Keratinocyte (primary cell): ENCODE data around the gene PSMC6. TPM values are rescaled to one million over a fixed set of nuclear protein-coding genes. Genes with fewer than 3 reads are reported as not detected.

ENCODE experiments used
- DNase-seq: peaks from one replicate; pipeline ENCODE4 v3.0.0-alpha.2; 2011; ENCODE audit warnings: low read depth, missing footprints, low spot score
- FAIRE-seq: peaks from 2 replicates; lab custom pipeline; 2011; peaks lifted over from hg19 to GRCh38; lab: Jason Lieb, UNC
- H2AFZ ChIP-seq: 2 replicates; pipeline ENCODE4 v1.6.0; 2012; ENCODE audit warnings: low read length, control low read depth, inconsistent platforms; ENCODE audit not compliant: control insufficient read depth
- H3K27ac ChIP-seq: 2 replicates; pipeline ENCODE4 v1.5.1; 2011; ENCODE audit warnings: low read length; ENCODE audit not compliant: control insufficient read depth, insufficient read depth
- H3K27me3 ChIP-seq: 3 replicates; pipeline ENCODE4 v1.6.0; 2011; ENCODE audit warnings: low read length; ENCODE audit not compliant: control insufficient read depth, insufficient read depth; ENCODE audit errors: extremely low read depth
- H3K36me3 ChIP-seq, 2 experiments: 2 replicates in 1 of 2; 3 replicates in 1 of 2; pipeline ENCODE4 v1.5.1; 2011; ENCODE audit warnings: low read length in 2 of 2, mild to moderate bottlenecking in 1 of 2; ENCODE audit not compliant: control insufficient read depth in 2 of 2, insufficient read depth in 2 of 2; ENCODE audit errors: extremely low read depth in 1 of 2
- H3K4me1 ChIP-seq: 3 replicates; pipeline ENCODE4 v1.5.1; 2011; ENCODE audit warnings: low read length; ENCODE audit not compliant: control insufficient read depth, insufficient read depth; ENCODE audit errors: extremely low read depth
- H3K4me2 ChIP-seq: 3 replicates; pipeline ENCODE4 v1.6.0; 2011; ENCODE audit warnings: low read depth, low read length; ENCODE audit not compliant: control insufficient read depth, insufficient read depth; ENCODE audit errors: extremely low read depth
- H3K4me3 ChIP-seq, 3 experiments: fragments of 200-600 bp in 1 of 3; sonication (generic) in 1 of 3; 2 replicates in 2 of 3; 3 replicates in 1 of 3; pipeline ENCODE4 v1.5.1; 2011 to 2016; ENCODE audit warnings: low read length in 3 of 3, mild to moderate bottlenecking in 3 of 3, control low read depth in 2 of 3, inconsistent platforms in 1 of 3, low read depth in 1 of 3, mixed read lengths in 1 of 3, mixed run types in 1 of 3, moderate library complexity in 1 of 3; ENCODE audit not compliant: control insufficient read depth in 2 of 3, insufficient read depth in 2 of 3; ENCODE audit errors: extremely low read depth in 1 of 3
- H3K79me2 ChIP-seq: 2 replicates; pipeline ENCODE4 v1.6.0; 2012; ENCODE audit warnings: low read length; ENCODE audit not compliant: control insufficient read depth, insufficient read depth
- H3K9ac ChIP-seq: 3 replicates; pipeline ENCODE4 v1.6.0; 2011; ENCODE audit warnings: low read length; ENCODE audit not compliant: control insufficient read depth, insufficient read depth; ENCODE audit errors: extremely low read depth
- H3K9me1 ChIP-seq: 3 replicates; pipeline ENCODE4 v1.6.0; 2011; ENCODE audit warnings: low read length; ENCODE audit not compliant: control insufficient read depth, insufficient read depth; ENCODE audit errors: extremely low read depth
- H3K9me3 ChIP-seq: 2 replicates; pipeline ENCODE4 v1.5.1; 2012; ENCODE audit warnings: low read depth, low read length; ENCODE audit not compliant: control insufficient read depth
- H4K20me1 ChIP-seq: 3 replicates; pipeline ENCODE4 v1.6.0; 2011; ENCODE audit warnings: low read length; ENCODE audit not compliant: control insufficient read depth, insufficient read depth; ENCODE audit errors: extremely low read depth
- EZH2 ChIP-seq: IDR thresholded peaks from one replicate; pipeline ENCODE4 v1.6.1; 2012; ENCODE audit warnings: inconsistent platforms, mild to moderate bottlenecking, low read length, moderate library complexity
- dilution Hi-C: fragments of 300-500 bp; cut with MboI; formaldehyde crosslinking; loops from one replicate; pipeline ENCODE4 v1.7.0; 2020; ENCODE audit warnings: low sequenced_read_pairs; ENCODE audit not compliant: extremely low pct_ligation_motif_present
- polyA plus RNA-seq, 5 experiments: library from polyadenylated mRNA; depleted of rRNA in 3 of 5; stranded (reverse) in 3 of 5; stranded (forward) in 1 of 5; unstranded in 1 of 5; fragments of >200 nt; gene quantifications; 1 replicate in 1 of 5; 2 replicates in 3 of 5; 3 replicates in 1 of 5; pipeline versions ENCODE4 v1.2.1 to v1.2.3, GENCODE V29; 2011 to 2012; ENCODE audit warnings: missing spikeins in 2 of 5, low read depth in 1 of 5, low replicate concordance in 1 of 5
- TF ChIP-seq, protein P1 (sequence below), 3 experiments: IDR thresholded peaks in 1 of 3; conservative IDR thresholded peaks in 1 of 3; optimal IDR thresholded peaks in 1 of 3; 2 replicates in 2 of 3; 3 replicates in 1 of 3; pipeline versions ENCODE3 to v1.5.1; 2011; ENCODE audit warnings: low read length in 3 of 3, mild to moderate bottlenecking in 3 of 3, moderate library complexity in 2 of 3, control low read depth in 1 of 3, inconsistent platforms in 1 of 3; ENCODE audit not compliant: insufficient read depth in 2 of 3; ENCODE audit errors: extremely low read depth in 1 of 3

Gene PSMC6
- polyA plus RNA-seq, 1 donor (not counting 4 experiments of a cell fraction or from before 2014, with no cell fraction given), result 152 TPM

DNA sequence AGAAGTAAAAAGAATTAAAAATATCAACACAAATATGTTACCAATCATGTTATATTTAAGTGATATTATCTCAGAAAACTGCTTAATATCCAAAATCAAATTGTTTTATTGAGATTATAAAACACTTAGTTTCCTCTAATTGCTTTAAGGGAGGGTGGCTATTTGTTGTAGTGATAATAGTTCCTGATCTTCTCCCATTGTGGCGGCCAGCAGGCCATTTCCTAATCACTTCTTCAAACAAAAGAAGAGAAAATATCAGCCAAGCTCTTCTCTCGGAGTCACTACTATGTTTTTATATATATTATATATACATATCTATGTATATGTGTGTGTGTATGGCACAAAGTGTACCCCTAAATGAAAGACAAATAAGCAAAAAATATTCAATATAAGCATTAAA is 43.1 kb upstream of the PSMC6 start:
- Histone ChIP-seq H3K9me3 (no peaks in the 10 kb centered on the region), H2AFZ (no peak overlapping the region), H3K4me1 (no peaks in the 10 kb centered on the region), H3K27ac (no peak overlapping the region), H3K27me3 (no peaks in the 10 kb centered on the region), H3K36me3 (peaks cover 3 to 15% of the 10 kb centered on the region in 2 experiments), H3K4me2 (no peak overlapping the region), H3K9me1 (no peaks in the 10 kb centered on the region), H4K20me1 (no peaks in the 10 kb centered on the region), H3K79me2 (peaks cover 2% of the 10 kb centered on the region), H3K9ac (no peak overlapping the region), H3K4me3 (no peak overlapping the region)
- dilution Hi-C loops, result no loop called here
- FAIRE-seq (no peak), DNase-seq (no peak)
- no peak for TF ChIP-seq EZH2
- TF ChIP-seq, protein P1, sequence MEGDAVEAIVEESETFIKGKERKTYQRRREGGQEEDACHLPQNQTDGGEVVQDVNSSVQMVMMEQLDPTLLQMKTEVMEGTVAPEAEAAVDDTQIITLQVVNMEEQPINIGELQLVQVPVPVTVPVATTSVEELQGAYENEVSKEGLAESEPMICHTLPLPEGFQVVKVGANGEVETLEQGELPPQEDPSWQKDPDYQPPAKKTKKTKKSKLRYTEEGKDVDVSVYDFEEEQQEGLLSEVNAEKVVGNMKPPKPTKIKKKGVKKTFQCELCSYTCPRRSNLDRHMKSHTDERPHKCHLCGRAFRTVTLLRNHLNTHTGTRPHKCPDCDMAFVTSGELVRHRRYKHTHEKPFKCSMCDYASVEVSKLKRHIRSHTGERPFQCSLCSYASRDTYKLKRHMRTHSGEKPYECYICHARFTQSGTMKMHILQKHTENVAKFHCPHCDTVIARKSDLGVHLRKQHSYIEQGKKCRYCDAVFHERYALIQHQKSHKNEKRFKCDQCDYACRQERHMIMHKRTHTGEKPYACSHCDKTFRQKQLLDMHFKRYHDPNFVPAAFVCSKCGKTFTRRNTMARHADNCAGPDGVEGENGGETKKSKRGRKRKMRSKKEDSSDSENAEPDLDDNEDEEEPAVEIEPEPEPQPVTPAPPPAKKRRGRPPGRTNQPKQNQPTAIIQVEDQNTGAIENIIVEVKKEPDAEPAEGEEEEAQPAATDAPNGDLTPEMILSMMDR (optimal IDR thresholded peaks at IDR 0.05 in 1 of 3, IDR thresholded peaks at IDR 0.05 in 1 of 3, conservative IDR thresholded peaks at IDR 0.05 in 1 of 3; ENCODE audit: extremely low read depth in 1 of 3, insufficient read depth in 2 of 3, low read length in 3 of 3), result no peak

GRCh38 chr14:52678591-52678990 is 28.4 kb upstream of the PSMC6 start:
- no peak for FAIRE-seq
- no peak overlapping the region for H3K27ac ChIP-seq
- H3K79me2 ChIP-seq, result peaks cover 27% of the 10 kb centered on the region
- H4K20me1 ChIP-seq, result no peaks in the 10 kb centered on the region
- no peak overlapping the region for H3K4me2 ChIP-seq
- no peak overlapping the region for H2AFZ ChIP-seq
- H3K36me3 ChIP-seq, result peaks cover 16% of the 10 kb centered on the region in 2 experiments
- no peak for TF ChIP-seq EZH2
- TF ChIP-seq, protein P1 (optimal IDR thresholded peaks at IDR 0.05 in 1 of 3, IDR thresholded peaks at IDR 0.05 in 1 of 3, conservative IDR thresholded peaks at IDR 0.05 in 1 of 3; ENCODE audit: extremely low read depth in 1 of 3, insufficient read depth in 2 of 3, low read length in 3 of 3), result peak in 2 of 3 experiments; percentile 34 to 53
- H3K9me1 ChIP-seq, result no peaks in the 10 kb centered on the region
- dilution Hi-C loops, result no loop called here
- no peak overlapping the region for H3K9ac ChIP-seq
- H3K9me3 ChIP-seq, result no peaks in the 10 kb centered on the region
- no peak for DNase-seq
- no peaks in the 10 kb centered on the region for H3K4me1 ChIP-seq
- no peaks in the 10 kb centered on the region for H3K27me3 ChIP-seq
- no peak overlapping the region for H3K4me3 ChIP-seq
